Thyroid gland (tissue), 4 donors: ENCODE data around the gene METRNL.
"Not testable (repeated sequence)": the region's sequence is repeated elsewhere in the genome, so short reads cannot be mapped to it uniquely, and the experiment has no call there.

Experiments
- POLR2A ChIP-seq, 2 donors: fragments of 450-650 bp; IDR thresholded peaks; one replicate each; pipeline ENCODE4 v1.6.1; 2017; ENCODE audit warnings: antibody characterized with exemption in 2 of 2, mild to moderate bottlenecking in 2 of 2, moderate library complexity in 1 of 2
- TF ChIP-seq, protein P1 (sequence below), 6 experiments: fragments of 200-600 bp in 3 of 6; fragments of 450-650 bp in 3 of 6; sonication (generic) in 3 of 6; IDR thresholded peaks; one replicate each; pipeline ENCODE4 v1.5.1; 2016 to 2019; ENCODE audit warnings: antibody characterized with exemption in 6 of 6, mild to moderate bottlenecking in 2 of 6, inconsistent platforms in 1 of 6, moderate library complexity in 1 of 6

DNA sequence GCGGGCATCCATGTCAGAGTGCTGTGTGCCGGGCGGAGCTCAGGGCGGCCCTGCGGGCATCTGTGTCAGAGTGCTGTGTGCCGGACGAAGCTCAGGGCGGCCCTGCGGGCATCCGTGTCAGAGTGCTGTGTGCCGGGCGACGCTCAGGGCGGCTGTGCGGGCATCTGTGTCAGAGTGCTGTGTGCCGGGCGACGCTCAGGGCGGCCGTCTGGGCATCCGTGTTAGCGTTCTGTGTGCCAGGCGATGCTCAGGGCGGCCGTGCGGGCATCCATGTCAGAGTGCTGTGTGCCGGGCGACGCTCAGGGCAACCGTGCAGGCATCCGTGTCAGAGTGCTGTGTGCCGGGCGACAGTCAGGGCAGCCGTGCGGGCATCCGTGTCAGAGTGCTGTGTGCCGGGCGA is 55.0 kb downstream of the METRNL start:
- TF ChIP-seq POLR2A (IDR thresholded peaks at IDR 0.05) = not testable (repeated sequence)
- TF ChIP-seq, protein P1, sequence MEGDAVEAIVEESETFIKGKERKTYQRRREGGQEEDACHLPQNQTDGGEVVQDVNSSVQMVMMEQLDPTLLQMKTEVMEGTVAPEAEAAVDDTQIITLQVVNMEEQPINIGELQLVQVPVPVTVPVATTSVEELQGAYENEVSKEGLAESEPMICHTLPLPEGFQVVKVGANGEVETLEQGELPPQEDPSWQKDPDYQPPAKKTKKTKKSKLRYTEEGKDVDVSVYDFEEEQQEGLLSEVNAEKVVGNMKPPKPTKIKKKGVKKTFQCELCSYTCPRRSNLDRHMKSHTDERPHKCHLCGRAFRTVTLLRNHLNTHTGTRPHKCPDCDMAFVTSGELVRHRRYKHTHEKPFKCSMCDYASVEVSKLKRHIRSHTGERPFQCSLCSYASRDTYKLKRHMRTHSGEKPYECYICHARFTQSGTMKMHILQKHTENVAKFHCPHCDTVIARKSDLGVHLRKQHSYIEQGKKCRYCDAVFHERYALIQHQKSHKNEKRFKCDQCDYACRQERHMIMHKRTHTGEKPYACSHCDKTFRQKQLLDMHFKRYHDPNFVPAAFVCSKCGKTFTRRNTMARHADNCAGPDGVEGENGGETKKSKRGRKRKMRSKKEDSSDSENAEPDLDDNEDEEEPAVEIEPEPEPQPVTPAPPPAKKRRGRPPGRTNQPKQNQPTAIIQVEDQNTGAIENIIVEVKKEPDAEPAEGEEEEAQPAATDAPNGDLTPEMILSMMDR (IDR thresholded peaks at IDR 0.05) = not testable (repeated sequence)
